Measurements from ENCODE around the gene HDDC2.
A peak's percentile ranks its signal among the peaks of the same experiment; 100 is the strongest.

HDDC2 gene

DNA sequence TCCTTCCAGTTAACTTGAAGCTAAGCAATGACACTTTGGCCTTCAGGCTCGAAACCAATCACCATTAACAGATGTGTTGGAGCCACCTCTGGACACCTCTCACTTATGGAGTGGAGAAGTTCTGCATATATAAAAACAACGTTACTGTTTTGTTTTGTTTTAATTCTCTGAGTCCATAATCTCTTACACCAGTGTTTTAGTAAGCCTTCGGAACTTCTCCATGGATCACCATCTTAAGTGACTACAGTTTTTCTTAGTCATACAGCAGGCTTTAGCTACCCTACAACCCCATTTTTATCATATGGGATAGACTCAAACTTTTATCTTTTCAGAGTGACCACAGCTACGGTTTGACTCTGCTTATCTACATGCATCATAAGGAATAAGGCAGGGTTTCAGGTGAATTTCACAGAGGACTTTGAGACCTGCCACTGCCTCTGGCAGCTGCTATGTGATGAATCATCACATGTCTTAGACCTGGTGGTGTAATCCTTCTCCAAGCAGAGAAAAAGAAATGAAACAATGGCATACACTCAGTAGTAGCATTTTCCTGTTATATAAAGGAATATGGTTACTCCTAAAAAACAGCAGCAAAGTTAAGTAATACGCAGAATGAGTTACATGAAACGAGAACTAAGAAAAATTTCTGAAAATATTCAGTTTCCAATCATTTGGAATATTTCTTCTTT, 5.5 kb upstream of the HDDC2 start:
- ChIA-PET CTCF (interaction anchor here (0.6 to 0.8 kb wide), 2 partner anchors 441 to 449 kb away, joined by 3 read pairs; no protein-coding TSS in a partner anchor), POLR2A (interaction anchor here (1.0 to 1.5 kb wide), 2 partner anchors 474 to 648 kb away, joined by 3 to 4 read pairs; no protein-coding TSS in a partner anchor)
- TF ChIP-seq FOXM1 (IDR thresholded peaks at IDR 0.05; ENCODE audit: borderline replicate concordance) (no peak), SP1 (IDR thresholded peaks at IDR 0.05) (no peak), L3MBTL2 (conservative IDR thresholded peaks at IDR 0.05) (no peak), ARNT (IDR thresholded peaks at IDR 0.05) (no peak), ZNF384 (IDR thresholded peaks at IDR 0.05) (no peak), LEF1 (IDR thresholded peaks at IDR 0.05; ENCODE audit: borderline replicate concordance) (no peak), CTBP1 (IDR thresholded peaks at IDR 0.05; ENCODE audit: borderline replicate concordance) (no peak), HDGF (IDR thresholded peaks at IDR 0.05; ENCODE audit: borderline replicate concordance) (no peak), FOXA1 (IDR thresholded peaks at IDR 0.05) (no peak), SUZ12 (IDR thresholded peaks at IDR 0.05) (no peak), NFRKB (IDR thresholded peaks at IDR 0.05) (no peak)
- TF ChIP-seq, protein P1, sequence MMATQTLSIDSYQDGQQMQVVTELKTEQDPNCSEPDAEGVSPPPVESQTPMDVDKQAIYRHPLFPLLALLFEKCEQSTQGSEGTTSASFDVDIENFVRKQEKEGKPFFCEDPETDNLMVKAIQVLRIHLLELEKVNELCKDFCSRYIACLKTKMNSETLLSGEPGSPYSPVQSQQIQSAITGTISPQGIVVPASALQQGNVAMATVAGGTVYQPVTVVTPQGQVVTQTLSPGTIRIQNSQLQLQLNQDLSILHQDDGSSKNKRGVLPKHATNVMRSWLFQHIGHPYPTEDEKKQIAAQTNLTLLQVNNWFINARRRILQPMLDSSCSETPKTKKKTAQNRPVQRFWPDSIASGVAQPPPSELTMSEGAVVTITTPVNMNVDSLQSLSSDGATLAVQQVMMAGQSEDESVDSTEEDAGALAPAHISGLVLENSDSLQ (IDR thresholded peaks at IDR 0.05): no peak
- DNase-seq (ENCODE audit: extremely low spot score): no peak

DNA sequence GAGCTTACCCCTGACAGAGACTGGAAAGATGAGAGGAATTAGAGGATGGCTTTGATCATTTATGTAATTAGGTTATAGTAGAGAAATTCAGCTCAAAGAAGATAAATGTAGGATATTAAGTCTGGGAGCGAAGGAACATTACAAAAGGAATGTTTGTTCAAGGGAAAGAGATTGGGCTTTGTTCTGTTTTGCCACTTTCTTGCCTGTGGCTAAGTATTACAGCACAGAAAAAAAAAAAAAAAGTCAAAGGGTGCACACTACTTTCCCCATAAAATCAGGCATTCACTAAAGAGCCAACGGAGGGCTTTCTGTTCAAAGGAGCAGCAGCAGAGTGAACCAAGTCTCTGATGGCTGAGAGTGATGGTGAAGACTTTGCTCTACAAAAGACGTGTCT, 5.0 kb upstream of the HDDC2 start:
- ChIA-PET CTCF (interaction anchor here (0.6 to 0.8 kb wide), 2 partner anchors 441 to 450 kb away, joined by 3 read pairs; no protein-coding TSS in a partner anchor), POLR2A (interaction anchor here (1.0 kb wide), 1 partner anchor 474 kb away, joined by 4 read pairs; no protein-coding TSS in a partner anchor)
- no peak for DNase-seq (ENCODE audit: extremely low spot score)

DNA sequence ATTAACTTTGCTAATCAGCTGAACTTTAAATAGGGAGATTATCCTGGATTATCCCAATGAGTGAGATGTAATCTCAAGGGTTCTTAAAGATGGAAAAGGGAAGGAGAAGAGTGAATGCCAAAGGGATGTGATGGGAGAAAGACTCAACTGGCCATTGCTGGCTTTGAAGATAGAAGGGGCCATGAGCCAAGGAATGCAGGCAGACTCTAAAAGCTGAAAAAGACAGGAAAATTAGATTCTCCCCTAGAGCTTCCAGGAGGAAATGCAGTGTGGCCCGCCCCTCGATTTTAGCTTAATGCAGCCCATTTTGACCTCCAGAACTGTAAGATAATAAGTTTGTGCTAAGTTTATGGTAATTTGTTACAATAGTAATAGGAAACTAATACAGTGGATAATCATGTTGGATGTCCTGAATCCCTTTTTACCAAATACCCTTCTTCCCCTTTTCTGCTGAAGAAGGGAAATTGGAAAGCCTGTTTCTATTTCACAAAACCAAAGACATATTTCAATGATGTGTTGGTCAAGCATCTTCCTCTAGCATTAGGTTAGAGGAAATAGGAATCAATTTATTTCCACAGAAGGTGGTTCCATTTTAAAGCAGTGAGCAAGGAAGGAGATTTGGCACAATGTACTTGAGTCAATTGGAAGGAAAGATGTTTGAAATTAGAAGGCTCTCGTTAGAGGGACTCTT, 3.3 kb upstream of the HDDC2 start:
- CTCF ChIA-PET: interaction anchor here (0.5 kb wide), 1 partner anchor 1994 kb away, joined by 3 read pairs; no protein-coding TSS in a partner anchor
- DNase-seq (ENCODE audit: extremely low spot score): no peak
- POLR2A ChIA-PET: interaction anchor here (1.4 kb wide), 1 partner anchor 476 kb away, joined by 4 read pairs; no protein-coding TSS in a partner anchor
- no peak for TF ChIP-seq L3MBTL2 (conservative IDR thresholded peaks at IDR 0.05)
- TF ChIP-seq FOXK2 (IDR thresholded peaks at IDR 0.05): no peak
- TF ChIP-seq SUZ12 (IDR thresholded peaks at IDR 0.05): no peak
- TF ChIP-seq FOXA1 (IDR thresholded peaks at IDR 0.05): no peak
- no peak for TF ChIP-seq HDGF (IDR thresholded peaks at IDR 0.05; ENCODE audit: borderline replicate concordance)
- TF ChIP-seq SP1 (IDR thresholded peaks at IDR 0.05): no peak
- no peak for TF ChIP-seq NFRKB (IDR thresholded peaks at IDR 0.05)
- TF ChIP-seq ARNT (IDR thresholded peaks at IDR 0.05): no peak
- TF ChIP-seq, protein P1 (IDR thresholded peaks at IDR 0.05): no peak
- TF ChIP-seq BHLHE40 (IDR thresholded peaks at IDR 0.05; ENCODE audit: borderline replicate concordance): no peak
- TF ChIP-seq TARDBP (IDR thresholded peaks at IDR 0.05): no peak
- no peak for TF ChIP-seq LEF1 (IDR thresholded peaks at IDR 0.05; ENCODE audit: borderline replicate concordance)
- TF ChIP-seq ZNF384 (IDR thresholded peaks at IDR 0.05): no peak
- no peak for TF ChIP-seq CTBP1 (IDR thresholded peaks at IDR 0.05; ENCODE audit: borderline replicate concordance)
- TF ChIP-seq ELF4 (IDR thresholded peaks at IDR 0.05): no peak
- no peak for TF ChIP-seq FOXM1 (IDR thresholded peaks at IDR 0.05; ENCODE audit: borderline replicate concordance)

More for the DNA sequence above, 5.0 kb upstream of the HDDC2 start:
- TF ChIP-seq HDGF (IDR thresholded peaks at IDR 0.05; ENCODE audit: borderline replicate concordance) (no peak), FOXK2 (IDR thresholded peaks at IDR 0.05) (no peak), NFRKB (IDR thresholded peaks at IDR 0.05) (no peak), SUZ12 (IDR thresholded peaks at IDR 0.05) (no peak), ELF4 (IDR thresholded peaks at IDR 0.05) (no peak), ARNT (IDR thresholded peaks at IDR 0.05) (no peak), TARDBP (IDR thresholded peaks at IDR 0.05) (no peak), SP1 (IDR thresholded peaks at IDR 0.05) (no peak), L3MBTL2 (conservative IDR thresholded peaks at IDR 0.05) (no peak), ZNF384 (IDR thresholded peaks at IDR 0.05) (no peak), CTBP1 (IDR thresholded peaks at IDR 0.05; ENCODE audit: borderline replicate concordance) (no peak), LEF1 (IDR thresholded peaks at IDR 0.05; ENCODE audit: borderline replicate concordance) (no peak), FOXM1 (IDR thresholded peaks at IDR 0.05; ENCODE audit: borderline replicate concordance) (no peak)

DNA sequence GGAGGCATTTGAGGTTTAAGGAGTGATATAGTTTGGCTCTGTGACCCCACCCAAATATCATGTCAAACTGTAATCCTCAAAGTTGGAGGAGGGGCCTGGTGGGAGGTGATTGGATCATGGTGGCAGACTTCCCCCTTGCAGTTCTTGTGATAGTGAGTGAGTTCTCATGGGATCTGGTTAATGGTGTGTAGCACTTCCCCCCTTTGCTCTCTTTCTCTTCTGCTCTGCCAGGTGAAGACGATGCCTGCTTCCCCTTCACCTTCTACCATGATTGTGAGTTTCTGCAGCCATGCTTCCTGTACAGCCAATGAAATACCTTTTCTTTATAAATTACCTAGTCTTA, 1.7 kb upstream of the HDDC2 start:
- TF ChIP-seq HDGF (IDR thresholded peaks at IDR 0.05; ENCODE audit: borderline replicate concordance): no peak
- no peak for TF ChIP-seq BHLHE40 (IDR thresholded peaks at IDR 0.05; ENCODE audit: borderline replicate concordance)
- no peak for TF ChIP-seq SUZ12 (IDR thresholded peaks at IDR 0.05)
- TF ChIP-seq FOXM1 (IDR thresholded peaks at IDR 0.05; ENCODE audit: borderline replicate concordance): no peak
- TF ChIP-seq NFRKB (IDR thresholded peaks at IDR 0.05): no peak
- TF ChIP-seq FOXK2 (IDR thresholded peaks at IDR 0.05): no peak
- no peak for TF ChIP-seq LEF1 (IDR thresholded peaks at IDR 0.05; ENCODE audit: borderline replicate concordance)
- TF ChIP-seq, protein P1 (IDR thresholded peaks at IDR 0.05): no peak
- no peak for TF ChIP-seq TARDBP (IDR thresholded peaks at IDR 0.05)
- no peak for TF ChIP-seq ARNT (IDR thresholded peaks at IDR 0.05)
- no peak for TF ChIP-seq FOXA1 (IDR thresholded peaks at IDR 0.05)
- no peak for TF ChIP-seq ZNF384 (IDR thresholded peaks at IDR 0.05)
- no peak for TF ChIP-seq L3MBTL2 (conservative IDR thresholded peaks at IDR 0.05)
- no peak for TF ChIP-seq CTBP1 (IDR thresholded peaks at IDR 0.05; ENCODE audit: borderline replicate concordance)
- TF ChIP-seq SP1 (IDR thresholded peaks at IDR 0.05): no peak
- no peak for TF ChIP-seq ELF4 (IDR thresholded peaks at IDR 0.05)
- POLR2A ChIA-PET: no interaction called here
- CTCF ChIA-PET: no interaction called here
- DNase-seq (ENCODE audit: extremely low spot score): no peak

DNA sequence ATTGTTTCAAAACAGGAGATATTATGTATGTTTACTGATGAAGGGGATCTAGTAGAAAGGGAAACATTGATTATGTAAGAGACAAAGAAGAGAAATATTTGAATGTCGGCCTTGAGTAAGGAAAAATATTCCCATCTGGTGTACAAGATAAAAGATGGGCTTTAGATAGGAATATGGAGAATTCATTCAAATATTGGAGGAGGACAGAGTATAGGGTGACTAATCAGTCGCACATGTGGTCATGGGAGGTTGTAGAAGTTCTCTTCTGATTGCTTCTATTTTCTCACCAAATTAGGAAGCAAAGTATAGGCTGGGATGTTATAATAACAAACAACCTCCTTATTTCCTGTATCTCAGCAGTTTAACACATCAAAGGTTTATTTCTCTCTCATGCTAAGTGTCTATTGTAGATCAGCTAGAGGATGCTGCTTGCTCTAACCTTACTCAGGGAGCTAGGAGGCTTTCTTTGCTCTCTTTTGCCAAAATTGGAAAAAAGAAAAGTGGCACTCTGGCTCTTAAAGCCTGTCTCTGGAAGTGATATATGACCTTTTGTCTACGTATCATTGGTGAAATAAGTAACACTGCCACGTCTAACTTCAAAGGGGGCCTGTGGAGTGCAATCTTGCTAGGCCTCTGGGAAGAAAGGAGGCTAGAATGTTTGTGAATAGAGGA, 1.2 kb upstream of the HDDC2 start:
- CTCF ChIA-PET: no interaction called here
- no peak for DNase-seq (ENCODE audit: extremely low spot score)
- TF ChIP-seq, protein P1 (IDR thresholded peaks at IDR 0.05): peak; percentile 61
- TF ChIP-seq CTBP1 (IDR thresholded peaks at IDR 0.05; ENCODE audit: borderline replicate concordance): no peak
- POLR2A ChIA-PET: interaction anchor here (1.5 kb wide), 1 partner anchor 21 kb away, joined by 3 read pairs; no protein-coding TSS in a partner anchor
